WTC11 (cell line): Measurements from ENCODE around the gene NUDT3.

Experiments used
- AR ChIP-seq: fragments of 250-450 bp; sonication (Bioruptor Pico); IDR thresholded peaks from 2 replicates; pipeline ENCODE4 v1.9.0; 2021; ENCODE audit warnings: mild to moderate bottlenecking
- NFE2L1 ChIP-seq: sonication (generic); formaldehyde crosslinking; IDR thresholded peaks from 2 replicates; pipeline ENCODE4 v1.8.1; 2023; ENCODE audit warnings: missing genetic modification reagents
- SP1 ChIP-seq: sonication (generic); formaldehyde crosslinking; conservative IDR thresholded peaks from 2 replicates; pipeline ENCODE4 v1.8.1; 2022; ENCODE audit warnings: missing genetic modification reagents
- STAT6 ChIP-seq: sonication (generic); formaldehyde crosslinking; conservative IDR thresholded peaks from 2 replicates; pipeline ENCODE4 v1.8.1; 2023; ENCODE audit warnings: mild to moderate bottlenecking, low read depth, missing genetic modification reagents, moderate library complexity
- TEAD4 ChIP-seq: sonication (generic); formaldehyde crosslinking; IDR thresholded peaks from 2 replicates; pipeline ENCODE4 v1.8.0; 2022; ENCODE audit warnings: mild to moderate bottlenecking, missing genetic modification reagents
- ZNF317 ChIP-seq: sonication (generic); formaldehyde crosslinking; IDR thresholded peaks from 2 replicates; pipeline ENCODE4 v1.8.1; 2023; ENCODE audit warnings: low read depth, mild to moderate bottlenecking, moderate library complexity, missing genetic modification reagents, borderline replicate concordance
- ZNF416 ChIP-seq: fragments of 250-450 bp; sonication (Bioruptor Pico); IDR thresholded peaks from 2 replicates; pipeline ENCODE4 v1.9.0; 2021; ENCODE audit warnings: mild to moderate bottlenecking, inconsistent platforms
- TF ChIP-seq, protein P1 (sequence below): fragments of 200-600 bp; IDR thresholded peaks from 2 replicates; pipeline ENCODE4 v1.8.0; 2022; ENCODE audit warnings: antibody characterized with exemption
- TF ChIP-seq, protein P2 (sequence below): sonication (generic); formaldehyde crosslinking; IDR thresholded peaks from 2 replicates; pipeline ENCODE4 v1.8.1; 2023; ENCODE audit warnings: mild to moderate bottlenecking, missing genetic modification reagents, moderate library complexity
- TF ChIP-seq, protein P3 (sequence below): sonication (generic); formaldehyde crosslinking; IDR thresholded peaks from 2 replicates; pipeline ENCODE4 v1.8.1; 2023; ENCODE audit warnings: mild to moderate bottlenecking, missing genetic modification reagents, borderline replicate concordance

- no peak for TF ChIP-seq ZNF416
- TF ChIP-seq, protein P1, sequence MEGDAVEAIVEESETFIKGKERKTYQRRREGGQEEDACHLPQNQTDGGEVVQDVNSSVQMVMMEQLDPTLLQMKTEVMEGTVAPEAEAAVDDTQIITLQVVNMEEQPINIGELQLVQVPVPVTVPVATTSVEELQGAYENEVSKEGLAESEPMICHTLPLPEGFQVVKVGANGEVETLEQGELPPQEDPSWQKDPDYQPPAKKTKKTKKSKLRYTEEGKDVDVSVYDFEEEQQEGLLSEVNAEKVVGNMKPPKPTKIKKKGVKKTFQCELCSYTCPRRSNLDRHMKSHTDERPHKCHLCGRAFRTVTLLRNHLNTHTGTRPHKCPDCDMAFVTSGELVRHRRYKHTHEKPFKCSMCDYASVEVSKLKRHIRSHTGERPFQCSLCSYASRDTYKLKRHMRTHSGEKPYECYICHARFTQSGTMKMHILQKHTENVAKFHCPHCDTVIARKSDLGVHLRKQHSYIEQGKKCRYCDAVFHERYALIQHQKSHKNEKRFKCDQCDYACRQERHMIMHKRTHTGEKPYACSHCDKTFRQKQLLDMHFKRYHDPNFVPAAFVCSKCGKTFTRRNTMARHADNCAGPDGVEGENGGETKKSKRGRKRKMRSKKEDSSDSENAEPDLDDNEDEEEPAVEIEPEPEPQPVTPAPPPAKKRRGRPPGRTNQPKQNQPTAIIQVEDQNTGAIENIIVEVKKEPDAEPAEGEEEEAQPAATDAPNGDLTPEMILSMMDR = no peak
- no peak for TF ChIP-seq ZNF317
- TF ChIP-seq, protein P2, sequence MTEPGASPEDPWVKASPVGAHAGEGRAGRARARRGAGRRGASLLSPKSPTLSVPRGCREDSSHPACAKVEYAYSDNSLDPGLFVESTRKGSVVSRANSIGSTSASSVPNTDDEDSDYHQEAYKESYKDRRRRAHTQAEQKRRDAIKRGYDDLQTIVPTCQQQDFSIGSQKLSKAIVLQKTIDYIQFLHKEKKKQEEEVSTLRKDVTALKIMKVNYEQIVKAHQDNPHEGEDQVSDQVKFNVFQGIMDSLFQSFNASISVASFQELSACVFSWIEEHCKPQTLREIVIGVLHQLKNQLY (CRISPR knock-in tag) = no peak
- TF ChIP-seq NFE2L1 (CRISPR knock-in tag) = no peak
- no peak for TF ChIP-seq TEAD4 (CRISPR knock-in tag)
- TF ChIP-seq STAT6 (CRISPR knock-in tag) = no peak
- TF ChIP-seq AR (CRISPR knock-in tag) = no peak
- TF ChIP-seq, protein P3, sequence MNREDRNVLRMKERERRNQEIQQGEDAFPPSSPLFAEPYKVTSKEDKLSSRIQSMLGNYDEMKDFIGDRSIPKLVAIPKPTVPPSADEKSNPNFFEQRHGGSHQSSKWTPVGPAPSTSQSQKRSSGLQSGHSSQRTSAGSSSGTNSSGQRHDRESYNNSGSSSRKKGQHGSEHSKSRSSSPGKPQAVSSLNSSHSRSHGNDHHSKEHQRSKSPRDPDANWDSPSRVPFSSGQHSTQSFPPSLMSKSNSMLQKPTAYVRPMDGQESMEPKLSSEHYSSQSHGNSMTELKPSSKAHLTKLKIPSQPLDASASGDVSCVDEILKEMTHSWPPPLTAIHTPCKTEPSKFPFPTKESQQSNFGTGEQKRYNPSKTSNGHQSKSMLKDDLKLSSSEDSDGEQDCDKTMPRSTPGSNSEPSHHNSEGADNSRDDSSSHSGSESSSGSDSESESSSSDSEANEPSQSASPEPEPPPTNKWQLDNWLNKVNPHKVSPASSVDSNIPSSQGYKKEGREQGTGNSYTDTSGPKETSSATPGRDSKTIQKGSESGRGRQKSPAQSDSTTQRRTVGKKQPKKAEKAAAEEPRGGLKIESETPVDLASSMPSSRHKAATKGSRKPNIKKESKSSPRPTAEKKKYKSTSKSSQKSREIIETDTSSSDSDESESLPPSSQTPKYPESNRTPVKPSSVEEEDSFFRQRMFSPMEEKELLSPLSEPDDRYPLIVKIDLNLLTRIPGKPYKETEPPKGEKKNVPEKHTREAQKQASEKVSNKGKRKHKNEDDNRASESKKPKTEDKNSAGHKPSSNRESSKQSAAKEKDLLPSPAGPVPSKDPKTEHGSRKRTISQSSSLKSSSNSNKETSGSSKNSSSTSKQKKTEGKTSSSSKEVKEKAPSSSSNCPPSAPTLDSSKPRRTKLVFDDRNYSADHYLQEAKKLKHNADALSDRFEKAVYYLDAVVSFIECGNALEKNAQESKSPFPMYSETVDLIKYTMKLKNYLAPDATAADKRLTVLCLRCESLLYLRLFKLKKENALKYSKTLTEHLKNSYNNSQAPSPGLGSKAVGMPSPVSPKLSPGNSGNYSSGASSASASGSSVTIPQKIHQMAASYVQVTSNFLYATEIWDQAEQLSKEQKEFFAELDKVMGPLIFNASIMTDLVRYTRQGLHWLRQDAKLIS = no peak
- TF ChIP-seq SP1 (CRISPR knock-in tag) = no peak
These were observed 47.0 kb upstream of the NUDT3 start for GRCh38 chr6:34439442-34439841.
